ENCODE data around the gene RSRP1. TPM values are rescaled to one million over a fixed set of nuclear protein-coding genes. Genes with fewer than 3 reads are reported as not detected.
"Not testable (repeated sequence)": the region's sequence is repeated elsewhere in the genome, so short reads cannot be mapped to it uniquely, and the experiment has no call there.

RSRP1 gene
- polyA plus RNA-seq (2012; ENCODE audit: missing spikeins): 136 TPM

- FAIRE-seq (peak; percentile 96), DNase-seq (ENCODE audit: insufficient read length) (peak; percentile 100)
- TF ChIP-seq POLR2AphosphoS5 (IDR thresholded peaks at IDR 0.05; ENCODE audit: low read depth, low read length): peak; percentile 100
- peak; percentile 96 for TF ChIP-seq TAF1 (IDR thresholded peaks at IDR 0.05; ENCODE audit: borderline replicate concordance, low read depth, low read length)
- TF ChIP-seq POLR2A (IDR thresholded peaks at IDR 0.05; ENCODE audit: low read depth, low read length): peak; percentile 100
Measured at GRCh38 chr1:25247024-25247828, at the start of gene RSRP1. TSS of gene RSRP1 (minus strand) at chr1:25247454. CDS start at chr1:25246963, 491 bp downstream.

GRCh38 chr1:25296501-25296900 is 49.2 kb upstream of the RSRP1 start:
- not testable (repeated sequence) for DNase-seq (ENCODE audit: insufficient read length)
- peak; percentile 42 for FAIRE-seq

- DNase-seq (ENCODE audit: insufficient read length): not testable (repeated sequence)
- FAIRE-seq: peak; percentile 87
Measured at GRCh38 chr1:25294889-25295826, 47.9 kb upstream of the RSRP1 start.

- not testable (repeated sequence) for FAIRE-seq; DNase-seq (ENCODE audit: insufficient read length)
Measured at GRCh38 chr1:25293426-25293825, 46.2 kb upstream of the RSRP1 start.

GRCh38 chr1:25290043-25290442 is 42.8 kb upstream of the RSRP1 start:
- FAIRE-seq: peak; percentile 84
- DNase-seq (ENCODE audit: insufficient read length): not testable (repeated sequence)

- DNase-seq (ENCODE audit: insufficient read length); FAIRE-seq: not testable (repeated sequence)
Measured at GRCh38 chr1:25288573-25289101, 41.4 kb upstream of the RSRP1 start.

GRCh38 chr1:25287164-25287563 is 39.9 kb upstream of the RSRP1 start:
- FAIRE-seq: peak; percentile 86
- DNase-seq (ENCODE audit: insufficient read length): not testable (repeated sequence)

- peak; percentile 38 for FAIRE-seq
- DNase-seq (ENCODE audit: insufficient read length): not testable (repeated sequence)
Measured at GRCh38 chr1:25285862-25286261, 38.6 kb upstream of the RSRP1 start.

- FAIRE-seq; DNase-seq (ENCODE audit: insufficient read length): not testable (repeated sequence)
Measured at GRCh38 chr1:25279693-25280111, 32.4 kb upstream of the RSRP1 start.

GRCh38 chr1:25278790-25279189 is 31.5 kb upstream of the RSRP1 start:
- not testable (repeated sequence) for DNase-seq (ENCODE audit: insufficient read length); FAIRE-seq

- DNase-seq (ENCODE audit: insufficient read length); FAIRE-seq: not testable (repeated sequence)
Measured at GRCh38 chr1:25278358-25278757, 31.1 kb upstream of the RSRP1 start.

- DNase-seq (ENCODE audit: insufficient read length): not testable (repeated sequence)
- FAIRE-seq: peak; percentile 42
Measured at GRCh38 chr1:25277295-25277694, 30.0 kb upstream of the RSRP1 start.

GRCh38 chr1:25275648-25276047 is 28.4 kb upstream of the RSRP1 start:
- DNase-seq (ENCODE audit: insufficient read length); FAIRE-seq: not testable (repeated sequence)

- FAIRE-seq; DNase-seq (ENCODE audit: insufficient read length): not testable (repeated sequence)
Measured at GRCh38 chr1:25272238-25272637, 25.0 kb upstream of the RSRP1 start, which contains the start of gene RHD. TSS of gene RHD (plus strand) at chr1:25272509. CDS start at chr1:25272548, 39 bp downstream.

- not testable (repeated sequence) for DNase-seq (ENCODE audit: insufficient read length); FAIRE-seq
Measured at GRCh38 chr1:25268143-25268760, 21.0 kb upstream of the RSRP1 start.

Measured in GM12892 (cell line).